ENCODE data around the gene SLC16A4.
A peak's percentile ranks its signal among the peaks of the same experiment; 100 is the strongest.

SLC16A4 gene

DNA sequence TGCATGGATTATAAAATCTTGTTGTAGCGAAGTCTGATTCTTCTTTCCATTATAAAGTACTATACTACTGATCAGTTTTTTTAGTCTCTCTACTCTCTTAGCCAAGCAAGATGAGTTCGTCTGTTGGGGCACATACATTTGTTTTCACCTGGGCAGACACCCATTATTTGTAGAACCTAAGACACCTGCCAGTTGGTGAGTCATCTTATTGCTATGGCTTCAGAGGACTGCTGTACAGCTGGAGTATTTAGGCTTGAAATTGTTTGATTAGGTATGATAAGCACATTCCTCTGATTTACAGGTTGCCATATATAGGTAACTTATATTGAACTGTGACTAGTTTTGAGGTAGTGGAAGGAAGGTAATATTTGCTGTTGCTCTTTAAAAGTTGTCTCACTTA, 34.4 kb downstream of the SLC16A4 start:
- DNase-seq (ENCODE audit: low spot score): no peak

DNA sequence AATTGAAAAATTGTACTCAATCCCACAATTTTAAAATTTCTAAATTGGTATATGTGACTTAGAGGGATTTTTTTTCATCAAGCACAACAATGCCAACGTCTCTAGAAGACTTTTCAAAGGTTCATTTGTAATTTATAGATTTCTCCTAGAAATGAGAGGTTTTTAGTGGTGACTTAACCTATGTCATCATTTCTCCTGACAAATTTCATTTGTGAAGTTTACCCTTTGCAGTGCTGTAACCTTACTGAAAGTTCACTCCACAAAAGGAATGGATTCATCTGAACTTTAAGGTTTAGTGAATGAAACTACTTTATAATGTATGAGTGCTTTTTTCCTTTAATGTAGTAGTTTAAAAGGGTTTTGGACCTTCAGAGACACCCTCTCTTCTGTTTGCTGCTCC, 35.5 kb downstream of the SLC16A4 start:
- no peak for DNase-seq (ENCODE audit: low spot score)

DNA sequence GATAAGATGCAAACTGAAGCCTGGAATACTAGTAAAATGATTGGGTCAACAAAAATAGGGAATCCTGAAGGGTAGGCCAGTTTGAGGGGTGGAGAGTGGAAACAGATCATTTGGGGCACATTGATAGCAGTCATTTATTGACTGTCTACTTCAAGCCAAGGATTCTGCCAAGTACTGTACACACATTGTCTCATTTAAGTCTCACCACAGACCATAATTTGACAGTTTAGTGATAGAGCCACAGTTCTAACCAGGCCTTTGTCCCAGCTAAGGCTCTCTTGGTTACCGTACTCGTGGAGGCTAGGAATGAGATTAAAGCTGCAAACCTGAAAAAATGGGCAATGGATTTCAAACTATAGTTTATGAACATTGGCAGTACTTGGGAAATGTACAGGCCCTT, 40.5 kb downstream of the SLC16A4 start:
- no peak for DNase-seq (ENCODE audit: low spot score)

DNA sequence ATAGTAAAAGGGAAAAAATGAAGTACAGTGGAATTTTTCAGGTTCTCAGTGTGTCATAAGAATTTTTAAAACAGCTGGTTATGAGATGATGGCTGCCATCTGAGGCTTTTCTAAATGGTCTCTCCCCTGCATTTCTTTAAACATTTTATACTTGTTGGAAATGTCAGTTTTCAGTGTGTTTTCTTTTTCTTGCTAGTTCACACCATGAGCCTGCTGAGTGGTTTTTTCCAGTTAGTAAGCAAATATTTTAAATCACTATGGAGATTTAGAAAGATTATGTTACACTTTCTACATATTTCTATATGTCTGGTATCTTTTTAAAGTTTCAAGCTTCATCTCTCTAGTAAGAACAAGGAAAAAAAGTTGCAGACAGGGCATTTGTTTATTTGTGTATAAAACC, 42.1 kb downstream of the SLC16A4 start:
- no peak for DNase-seq (ENCODE audit: low spot score)

DNA sequence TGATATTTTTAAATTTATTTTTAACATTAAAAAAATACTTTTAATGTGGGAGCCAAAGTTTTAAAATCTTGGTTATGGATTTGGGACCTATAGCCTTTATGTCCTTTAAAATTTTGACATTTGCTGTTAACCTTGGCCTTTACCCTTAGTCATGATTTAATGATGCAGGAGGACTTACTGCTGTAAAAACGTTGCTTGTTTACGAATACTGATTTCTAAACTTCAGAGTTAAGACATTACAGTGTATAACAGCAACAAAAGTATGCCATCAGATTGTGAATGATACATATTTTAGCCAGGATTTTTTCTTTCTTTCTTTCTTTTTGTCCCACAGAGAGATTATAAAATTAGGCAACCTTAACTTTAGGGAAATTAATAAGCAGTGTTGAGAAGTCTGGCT, 42.8 kb downstream of the SLC16A4 start:
- DNase-seq (ENCODE audit: low spot score): no peak

DNA sequence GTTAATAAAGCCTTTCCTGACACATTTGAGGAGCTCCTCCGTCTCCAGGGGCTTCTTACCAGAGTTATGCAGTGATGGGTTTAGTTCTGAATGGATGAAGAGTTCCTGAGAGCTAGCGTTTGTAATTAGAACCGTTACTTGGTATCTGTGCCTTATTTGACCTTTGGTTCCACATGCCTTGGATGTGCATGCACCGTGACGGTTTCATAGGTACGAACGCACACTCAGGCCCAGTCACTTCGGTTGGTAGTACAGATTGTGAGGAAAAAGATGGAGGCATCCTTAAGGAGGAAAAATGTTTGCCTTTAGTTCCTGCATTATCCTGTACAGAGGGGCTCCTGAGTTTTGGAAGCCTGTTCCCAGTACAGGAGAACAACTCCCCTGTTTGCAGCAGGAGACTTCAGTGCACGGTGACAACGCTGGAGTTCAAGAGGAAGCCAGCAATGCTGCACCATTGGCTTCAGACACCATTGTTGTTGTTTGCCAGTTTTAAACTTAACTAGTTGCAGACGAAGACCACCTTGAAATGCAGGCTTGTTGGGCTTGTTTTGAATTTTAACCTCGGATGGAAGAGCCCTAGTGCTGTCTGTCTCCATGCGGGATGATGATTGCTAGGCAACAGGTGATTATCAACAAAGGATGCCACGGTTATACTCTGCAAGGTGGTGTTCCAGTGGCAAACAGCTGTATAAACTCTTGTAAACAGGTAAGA, 43.5 kb downstream of the SLC16A4 start:
- no peak for DNase-seq (ENCODE audit: low spot score)

DNA sequence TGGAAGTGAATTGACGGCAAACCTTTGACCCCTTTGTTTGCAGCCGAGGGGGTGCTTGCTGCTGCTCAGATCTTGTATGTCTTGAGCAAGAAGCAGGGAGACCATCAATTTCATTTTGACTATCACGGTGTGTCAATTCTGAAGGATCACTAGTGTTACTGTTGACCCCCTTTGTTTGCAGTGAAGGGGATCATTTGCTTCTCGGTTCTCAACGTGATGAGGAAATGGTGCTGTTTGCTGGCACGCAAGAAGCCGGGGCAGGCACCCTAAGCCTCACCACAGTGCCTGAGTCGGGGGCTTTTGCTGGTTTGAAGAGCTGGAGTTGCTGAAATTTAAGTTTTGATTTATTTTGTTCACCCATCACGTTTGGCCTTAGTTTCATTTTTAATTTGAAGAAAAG, 44.1 kb downstream of the SLC16A4 start:
- DNase-seq (ENCODE audit: low spot score): no peak

DNA sequence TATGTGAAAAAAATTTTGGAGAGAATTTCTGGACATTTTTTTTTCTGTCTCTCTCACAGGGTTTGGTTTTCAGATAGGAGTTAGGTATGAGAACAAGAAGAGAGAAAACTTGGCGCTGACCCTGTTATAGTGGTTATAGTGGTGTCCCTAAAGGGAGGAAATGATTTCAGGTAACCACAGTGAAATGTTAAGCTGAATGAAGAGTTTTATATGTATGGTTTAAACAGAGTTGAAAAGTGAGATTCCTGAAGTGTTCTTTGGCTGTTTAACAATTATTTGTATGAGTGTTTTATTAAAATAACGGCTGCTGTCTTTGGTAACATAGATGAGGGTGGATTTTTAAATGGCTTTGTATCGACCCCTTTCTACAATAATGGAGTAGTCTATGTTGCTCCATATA, 45.3 kb downstream of the SLC16A4 start:
- DNase-seq (ENCODE audit: low spot score): no peak

DNA sequence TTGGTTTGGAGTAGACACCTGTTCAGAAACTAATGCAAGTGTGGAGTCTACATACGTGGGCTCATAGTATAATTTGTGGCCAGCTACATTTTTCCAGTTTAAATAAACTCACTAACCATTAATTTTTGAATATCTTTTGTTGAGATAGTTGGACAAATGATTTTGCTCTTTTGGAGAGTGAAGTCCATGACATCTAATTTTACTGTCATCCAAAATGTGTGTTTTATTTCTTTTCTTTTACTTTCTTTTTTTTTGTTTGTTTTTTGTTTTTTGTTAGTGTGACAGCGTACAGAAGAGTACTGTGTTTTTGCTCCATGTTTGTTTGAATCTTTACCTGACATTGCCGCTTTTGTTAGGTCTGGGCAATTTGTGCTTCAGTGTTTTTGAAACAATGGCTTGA, 46.7 kb downstream of the SLC16A4 start:
- DNase-seq (ENCODE audit: low spot score): no peak

DNA sequence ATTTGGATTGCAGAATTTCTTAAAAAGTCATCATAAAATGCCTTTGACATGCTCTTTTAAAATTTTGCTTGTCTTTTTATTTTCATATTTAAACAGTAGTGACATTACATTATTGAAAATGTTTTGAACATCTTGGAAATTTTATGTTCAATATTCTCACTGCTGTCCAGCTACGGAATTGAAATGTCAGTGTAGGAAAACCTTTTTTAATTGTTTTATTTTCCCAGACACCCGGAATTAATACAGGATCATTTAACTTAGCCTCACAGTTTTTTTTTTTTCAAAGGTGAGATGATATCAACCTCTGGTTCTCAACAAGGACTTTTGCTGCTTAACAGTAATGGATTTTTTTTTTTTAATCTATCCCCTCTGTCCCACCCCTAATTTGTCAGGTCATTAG, 47.6 kb downstream of the SLC16A4 start:
- DNase-seq (ENCODE audit: low spot score): no peak

DNA sequence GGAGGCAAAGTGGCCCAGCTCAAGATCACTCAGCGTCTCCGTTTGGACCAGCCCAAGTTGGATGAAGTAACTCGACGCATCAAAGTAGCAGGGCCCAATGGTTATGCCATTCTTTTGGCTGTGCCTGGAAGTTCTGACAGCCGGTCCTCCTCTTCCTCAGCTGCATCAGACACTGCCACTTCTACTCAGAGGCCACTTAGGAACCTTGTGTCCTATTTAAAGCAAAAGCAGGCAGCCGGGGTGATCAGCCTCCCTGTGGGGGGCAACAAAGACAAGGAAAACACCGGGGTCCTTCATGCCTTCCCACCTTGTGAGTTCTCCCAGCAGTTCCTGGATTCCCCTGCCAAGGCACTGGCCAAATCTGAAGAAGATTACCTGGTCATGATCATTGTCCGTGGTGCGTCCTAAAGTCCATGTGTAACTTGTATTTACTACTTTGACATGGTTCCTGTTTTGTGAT, 48.9 kb downstream of the SLC16A4 start:
- DNase-seq (ENCODE audit: low spot score): no peak

DNA sequence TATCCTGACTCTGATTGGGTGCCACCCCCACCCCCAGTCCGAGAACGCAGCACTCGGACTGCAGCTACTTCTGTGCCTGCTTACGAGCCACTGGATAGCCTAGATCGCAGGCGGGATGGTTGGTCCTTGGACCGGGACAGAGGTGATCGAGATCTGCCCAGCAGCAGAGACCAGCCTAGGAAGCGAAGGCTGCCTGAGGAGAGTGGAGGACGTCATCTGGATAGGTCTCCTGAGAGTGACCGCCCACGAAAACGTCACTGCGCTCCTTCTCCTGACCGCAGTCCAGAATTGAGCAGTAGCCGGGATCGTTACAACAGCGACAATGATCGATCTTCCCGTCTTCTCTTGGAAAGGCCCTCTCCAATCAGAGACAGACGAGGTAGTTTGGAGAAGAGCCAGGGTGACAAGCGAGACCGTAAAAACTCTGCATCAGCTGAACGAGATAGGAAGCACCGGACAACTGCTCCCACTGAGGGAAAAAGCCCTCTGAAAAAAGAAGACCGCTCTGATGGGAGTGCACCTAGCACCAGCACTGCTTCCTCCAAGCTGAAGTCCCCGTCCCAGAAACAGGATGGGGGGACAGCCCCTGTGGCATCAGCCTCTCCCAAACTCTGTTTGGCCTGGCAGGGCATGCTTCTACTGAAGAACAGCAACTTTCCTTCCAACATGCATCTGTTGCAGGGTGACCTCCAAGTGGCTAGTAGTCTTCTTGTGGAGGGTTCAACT, 49.5 kb downstream of the SLC16A4 start:
- DNase-seq (ENCODE audit: low spot score): no peak

DNA sequence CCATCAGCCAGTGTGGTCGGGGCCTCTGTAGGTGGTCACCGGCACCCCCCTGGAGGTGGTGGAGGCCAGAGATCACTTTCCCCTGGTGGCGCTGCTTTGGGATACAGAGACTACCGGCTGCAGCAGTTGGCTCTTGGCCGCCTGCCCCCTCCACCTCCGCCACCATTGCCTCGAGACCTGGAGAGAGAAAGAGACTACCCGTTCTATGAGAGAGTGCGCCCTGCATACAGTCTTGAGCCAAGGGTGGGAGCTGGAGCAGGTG, 50.7 kb downstream of the SLC16A4 start:
- DNase-seq (ENCODE audit: low spot score): no peak

DNA sequence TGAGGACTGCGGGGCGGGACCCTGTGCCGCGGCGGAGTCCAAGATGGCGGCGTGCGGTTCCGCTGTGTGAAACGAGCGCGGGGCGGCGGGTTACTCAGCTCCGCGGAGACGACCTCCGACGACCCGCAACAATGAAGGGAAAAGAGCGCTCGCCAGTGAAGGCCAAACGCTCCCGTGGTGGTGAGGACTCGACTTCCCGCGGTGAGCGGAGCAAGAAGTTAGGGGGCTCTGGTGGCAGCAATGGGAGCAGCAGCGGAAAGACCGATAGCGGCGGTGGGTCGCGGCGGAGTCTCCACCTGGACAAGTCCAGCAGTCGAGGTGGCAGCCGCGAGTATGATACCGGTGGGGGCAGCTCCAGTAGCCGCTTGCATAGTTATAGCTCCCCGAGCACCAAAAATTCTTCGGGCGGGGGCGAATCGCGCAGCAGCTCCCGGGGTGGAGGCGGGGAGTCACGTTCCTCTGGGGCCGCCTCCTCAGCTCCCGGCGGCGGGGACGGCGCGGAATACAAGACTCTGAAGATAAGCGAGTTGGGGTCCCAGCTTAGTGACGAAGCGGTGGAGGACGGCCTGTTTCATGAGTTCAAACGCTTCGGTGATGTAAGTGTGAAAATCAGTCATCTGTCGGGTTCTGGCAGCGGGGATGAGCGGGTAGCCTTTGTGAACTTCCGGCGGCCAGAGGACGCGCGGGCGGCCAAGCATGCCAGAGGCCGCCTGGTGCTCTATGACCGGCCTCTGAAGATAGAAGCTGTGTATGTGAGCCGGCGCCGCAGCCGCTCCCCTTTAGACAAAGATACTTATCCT, 51.2 kb downstream of the SLC16A4 start:
- DNase-seq (ENCODE audit: low spot score): peak; percentile 64

DNA sequence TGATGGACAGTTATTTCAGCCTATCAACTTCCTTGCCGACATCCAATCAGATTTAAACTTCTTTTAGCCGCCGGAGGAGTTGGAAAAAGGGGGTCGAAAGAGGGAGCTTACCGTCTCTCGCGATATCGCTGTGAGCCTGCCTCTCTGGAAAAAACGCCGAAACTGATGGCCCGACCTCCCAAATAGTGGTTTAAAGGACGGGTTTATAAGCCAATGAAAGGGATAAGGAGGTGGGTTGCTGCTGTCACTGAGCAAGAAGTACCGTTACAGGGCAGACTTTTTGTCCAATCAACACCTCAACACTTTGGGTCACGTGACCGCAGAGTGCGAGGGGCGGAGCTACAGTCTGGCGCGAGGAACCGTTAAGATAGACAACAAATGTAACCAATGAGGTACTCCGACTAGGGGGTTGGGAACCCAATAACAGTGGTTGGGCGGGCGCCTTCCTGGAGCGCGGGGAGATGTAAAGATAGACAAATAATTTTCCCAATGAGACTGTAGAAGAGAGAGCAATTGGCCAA, 51.9 kb downstream of the SLC16A4 start, which contains the start of gene RBM15:
Gene RBM15 (plus strand): TSS at position 492 of the 521 bp plus-strand sequence. CDS start 29 bp downstream, at position 521.
- DNase-seq (ENCODE audit: low spot score): peak; percentile 100

DNA sequence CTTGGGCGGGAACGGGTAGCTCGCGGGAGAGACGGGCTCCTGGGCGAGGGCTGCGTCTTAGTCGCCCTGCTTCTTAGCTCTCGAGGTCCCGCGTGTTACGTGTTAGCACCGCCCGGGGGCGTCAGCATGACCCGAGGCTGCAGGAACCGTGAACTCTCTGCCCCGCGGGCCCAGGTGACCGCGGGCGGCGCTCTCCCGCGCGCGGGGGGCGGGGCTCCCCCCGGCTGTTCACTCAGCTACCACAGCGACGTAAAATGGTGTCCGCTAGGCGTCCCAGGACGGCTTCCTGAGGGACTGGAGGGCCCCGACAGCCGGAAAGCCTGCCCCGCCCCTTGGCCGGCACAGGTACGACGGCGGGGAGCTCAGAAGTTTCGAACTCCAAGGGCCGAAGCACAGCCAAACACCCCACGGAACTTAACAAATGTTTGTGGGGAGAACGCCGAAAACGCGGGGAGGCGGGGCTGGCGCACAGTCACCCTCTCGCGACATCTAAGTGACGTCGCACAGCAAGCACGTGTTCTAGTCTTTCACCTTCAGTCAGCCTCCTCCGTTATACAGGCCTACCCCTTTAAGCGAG, 52.4 kb downstream of the SLC16A4 start:
- peak; percentile 99 for DNase-seq (ENCODE audit: low spot score)

DNA sequence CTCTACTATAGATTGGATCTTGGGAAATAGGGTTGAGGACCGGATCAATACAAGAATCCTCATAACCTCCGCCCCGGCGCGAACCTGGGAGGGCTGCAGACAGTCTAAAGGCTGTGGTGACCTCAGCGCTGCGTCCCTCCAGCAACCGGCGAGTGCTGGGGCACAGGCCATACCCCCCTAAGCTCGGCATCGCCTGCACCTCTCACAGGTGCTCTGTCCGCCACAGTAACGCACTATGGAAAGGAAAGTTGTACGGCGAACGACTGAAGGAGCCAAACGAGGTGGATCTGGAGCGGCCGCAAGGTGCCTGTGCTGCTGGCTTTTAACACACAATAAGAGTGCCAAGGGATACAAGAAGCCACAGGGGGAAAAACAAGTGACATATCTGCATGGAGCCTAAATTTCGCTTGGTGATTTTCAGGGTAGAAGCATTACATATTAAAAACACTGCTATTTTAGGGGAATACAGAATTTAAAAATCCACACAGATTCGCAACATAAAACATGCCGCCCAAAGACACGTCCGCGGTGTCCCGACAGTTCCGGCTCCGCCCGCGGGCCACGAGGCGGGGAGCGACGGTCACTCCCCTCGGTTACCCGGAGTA, 53.0 kb downstream of the SLC16A4 start:
- DNase-seq (ENCODE audit: low spot score): peak; percentile 44

DNA sequence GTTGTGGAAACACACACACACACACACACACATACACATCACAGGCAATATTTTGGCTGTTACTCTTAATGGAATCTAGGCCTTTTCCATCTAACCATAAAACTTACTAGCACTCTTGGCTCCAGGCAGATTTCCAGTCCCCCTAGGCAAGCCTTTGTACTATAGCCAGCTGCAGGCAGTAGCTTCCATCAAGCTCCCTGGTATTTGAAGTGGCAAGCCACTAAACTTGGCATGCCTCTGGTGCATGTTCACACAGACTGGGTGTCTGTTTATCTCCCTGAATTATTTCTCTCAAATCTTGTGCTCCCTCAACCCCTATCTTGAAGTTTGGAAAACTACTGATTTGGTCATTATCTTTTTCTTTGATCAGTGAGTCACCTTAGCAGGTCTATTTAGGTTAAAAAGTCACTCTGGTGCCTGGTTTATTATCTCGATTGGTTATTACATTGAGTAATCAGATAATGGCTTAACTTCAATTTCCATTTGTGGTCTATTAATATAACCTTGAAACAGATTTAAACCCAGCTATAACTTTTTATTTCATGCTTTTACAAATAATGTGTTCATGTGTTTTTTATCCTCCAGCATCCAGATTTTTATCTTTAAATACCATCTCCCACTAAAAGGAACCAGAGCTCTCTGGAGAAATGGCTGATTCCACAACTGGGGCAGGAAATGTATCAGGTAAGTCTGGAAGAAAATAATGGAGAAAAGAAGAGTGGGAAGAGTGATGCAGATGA, 54.4 kb downstream of the SLC16A4 start:
- DNase-seq (ENCODE audit: low spot score): no peak

DNA sequence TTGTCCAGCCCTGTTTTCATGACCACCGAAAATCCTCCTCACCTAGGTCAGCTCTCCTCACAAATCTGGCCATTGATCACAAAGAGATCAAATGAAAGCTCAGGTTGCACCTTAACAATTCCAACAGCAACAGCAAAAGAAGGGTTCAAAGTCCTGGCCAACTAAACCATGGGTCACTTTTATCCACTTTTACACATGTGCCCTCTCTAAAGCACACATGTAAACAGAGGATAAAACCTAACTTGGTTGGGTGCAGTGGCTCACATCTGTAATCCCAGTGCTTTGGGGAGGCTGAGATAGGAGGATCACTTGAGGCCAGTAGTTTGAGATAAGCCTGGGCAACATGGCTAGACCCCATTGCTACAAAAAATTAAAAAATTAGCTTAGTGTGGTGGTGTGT, 55.6 kb downstream of the SLC16A4 start:
- no peak for DNase-seq (ENCODE audit: low spot score)

DNA sequence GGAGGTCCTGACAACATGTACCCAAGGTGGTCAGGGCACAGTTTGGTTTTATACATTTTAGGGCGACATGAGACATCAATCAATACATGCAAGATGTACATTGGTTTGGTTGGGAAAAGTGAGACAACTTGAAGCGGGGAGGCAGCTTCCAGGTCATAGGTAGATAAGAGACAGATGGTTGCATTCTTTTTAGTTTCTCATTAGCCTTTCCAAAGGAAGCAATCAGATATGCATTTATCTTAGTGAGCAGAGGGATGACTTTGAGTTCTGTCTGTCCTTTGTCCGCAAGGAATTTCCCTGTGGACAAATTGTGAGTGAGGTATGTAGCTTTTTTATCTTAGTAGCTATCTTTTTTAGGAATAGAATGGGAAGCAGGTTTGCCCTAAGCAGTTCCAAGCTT, 62.1 kb downstream of the SLC16A4 start:
- no peak for DNase-seq (ENCODE audit: low spot score)

DNA sequence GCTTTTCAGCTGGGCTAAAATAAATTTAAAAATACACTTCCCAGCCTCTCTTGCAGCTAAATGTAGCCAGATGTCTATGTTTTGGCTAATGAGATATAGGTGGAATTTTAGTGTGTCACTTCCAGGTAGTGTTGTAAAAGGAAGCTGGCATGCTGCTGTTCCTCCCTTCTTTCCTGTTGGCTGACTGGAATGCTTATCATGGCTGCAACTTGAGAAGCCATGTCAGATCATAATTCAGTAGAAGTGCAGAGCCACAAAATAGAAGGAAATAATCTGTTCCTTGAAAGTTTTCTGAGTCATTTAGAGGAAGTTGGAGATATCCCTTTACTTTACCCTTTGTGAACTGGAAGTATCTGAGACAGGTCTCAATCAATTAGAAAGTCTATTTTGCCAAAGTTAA, 62.6 kb downstream of the SLC16A4 start:
- no peak for DNase-seq (ENCODE audit: low spot score)

All from activated CD4-positive, alpha-beta T cell treated with anti-CD3 and anti-CD28 coated beads, Interleukin-2, Interleukin-4, amounts not matched to agents 100 ng/mL and 50 ng/mL, durations not matched to agents 16 hours and 8 hours (primary cell).